GM13977 (cell line): ENCODE data around the gene SGK1.
"Not testable (repeated sequence)": the region's sequence is repeated elsewhere in the genome, so short reads cannot be mapped to it uniquely, and the experiment has no call there.

Source experiments
- DNase-seq: peaks from one replicate; pipeline ENCODE4 v3.0.0; 2012; ENCODE audit warnings: low spot score
- CTCF ChIP-seq: IDR thresholded peaks from 2 replicates; pipeline ENCODE4 v1.5.1; 2012; ENCODE audit warnings: mild to moderate bottlenecking, control low read depth; ENCODE audit not compliant: insufficient read depth; ENCODE audit errors: extremely low read depth, missing control alignments
- in situ Hi-C: fragments of 300-500 bp; cut with MboI; formaldehyde crosslinking; loops from one replicate; pipeline ENCODE4 v1.12.0; 2022; ENCODE audit warnings: low sequenced_read_pairs, low pct_unique_long_range_greater_than_20kb, mixed read lengths, inconsistent platforms; ENCODE audit not compliant: unreplicated experiment

Gene SGK1

GRCh38 chr6:134245041-134245440 lies 72.9 kb downstream of the SGK1 start:
- in situ Hi-C loops = no loop called here
- no peak for DNase-seq
- TF ChIP-seq CTCF = no peak

- no peak for DNase-seq
- in situ Hi-C loops = no loop called here
- no peak for TF ChIP-seq CTCF
Observed at GRCh38 chr6:134240665-134241431, 77.1 kb downstream of the SGK1 start.

- no peak for TF ChIP-seq CTCF
- in situ Hi-C loops = no loop called here
- no peak for DNase-seq
Observed at GRCh38 chr6:134238960-134239795, 78.7 kb downstream of the SGK1 start.

- no peak for DNase-seq
- in situ Hi-C loops = no loop called here
- TF ChIP-seq CTCF = no peak
Observed at GRCh38 chr6:134238006-134238405, 79.9 kb downstream of the SGK1 start.

GRCh38 chr6:134235937-134236751 lies 81.8 kb downstream of the SGK1 start:
- peak; percentile 63 for DNase-seq
- no peak for TF ChIP-seq CTCF
- in situ Hi-C loops = no loop called here

- DNase-seq, in situ Hi-C loops: not testable (repeated sequence)
Observed at GRCh38 chr6:134235334-134235733, 82.6 kb downstream of the SGK1 start.
